Central memory CD8-positive, alpha-beta T cell (primary cell): ENCODE measurements around the gene ZNF488.

Experiments
- ATAC-seq: fragments of 150-1000 bp; cut with Tn5 transposase; replicated peaks from 2 replicates; pipeline ENCODE4 v1.10.0; 2022; ENCODE audit warnings: mild to moderate bottlenecking, moderate FRiP score, moderate number of reproducible peaks; ENCODE audit not compliant: poor library complexity, severe bottlenecking; ENCODE audit errors: extremely low read depth
- DNase-seq, 2 donors: peaks; one replicate each; pipeline ENCODE4 v3.0.0; 2021; ENCODE audit warnings: low spot score in 2 of 2
- H3K27ac Mint-ChIP-seq: one replicate; pipeline ENCODE4 v1.8.0; 2022; ENCODE audit warnings: low read depth, mild to moderate bottlenecking, moderate library complexity, mixed read lengths
- H3K27me3 Mint-ChIP-seq: one replicate; pipeline ENCODE4 v1.8.0; 2022; ENCODE audit warnings: mixed read lengths
- H3K36me3 Mint-ChIP-seq: one replicate; pipeline ENCODE4 v1.8.0; 2022; ENCODE audit warnings: mild to moderate bottlenecking, moderate library complexity, mixed read lengths; ENCODE audit not compliant: insufficient read depth
- H3K4me1 Mint-ChIP-seq: one replicate; pipeline ENCODE4 v1.8.0; 2022; ENCODE audit warnings: mixed read lengths
- H3K4me3 Mint-ChIP-seq: one replicate; pipeline ENCODE4 v1.8.0; 2022; ENCODE audit warnings: mild to moderate bottlenecking, moderate library complexity, mixed read lengths
- H3K9me3 Mint-ChIP-seq: one replicate; pipeline ENCODE4 v1.8.0; 2022; ENCODE audit warnings: mixed read lengths

The ZNF488 gene

GRCh38 chr10:47332371-47332770 lies 51.7 kb downstream of the ZNF488 start:
- Mint-ChIP-seq H3K9me3 (no peaks in the 10 kb centered on the region), H3K27ac (no peak overlapping the region), H3K36me3 (no peaks in the 10 kb centered on the region), H3K4me3 (no peak overlapping the region), H3K27me3 (peaks cover 30% of the 10 kb centered on the region), H3K4me1 (no peaks in the 10 kb centered on the region)
- DNase-seq (no peak), ATAC-seq (no peak)

GRCh38 chr10:47331954-47332353 lies 52.1 kb downstream of the ZNF488 start:
- DNase-seq (no peak), ATAC-seq (no peak)
- Mint-ChIP-seq H3K4me3 (no peak overlapping the region), H3K4me1 (no peaks in the 10 kb centered on the region), H3K27ac (no peak overlapping the region), H3K9me3 (no peaks in the 10 kb centered on the region), H3K36me3 (no peaks in the 10 kb centered on the region), H3K27me3 (peaks cover 30% of the 10 kb centered on the region)

GRCh38 chr10:47331491-47331890 lies 52.6 kb downstream of the ZNF488 start:
- no peaks in the 10 kb centered on the region for H3K9me3 Mint-ChIP-seq
- no peak overlapping the region for H3K4me3 Mint-ChIP-seq
- no peak overlapping the region for H3K27ac Mint-ChIP-seq
- DNase-seq (no peak), ATAC-seq (no peak)
- no peaks in the 10 kb centered on the region for H3K36me3 Mint-ChIP-seq
- H3K27me3 Mint-ChIP-seq = peaks cover 30% of the 10 kb centered on the region
- no peaks in the 10 kb centered on the region for H3K4me1 Mint-ChIP-seq

- Mint-ChIP-seq H3K9me3 (no peaks in the 10 kb centered on the region), H3K4me3 (no peak overlapping the region), H3K27ac (no peak overlapping the region), H3K27me3 (peaks cover 25% of the 10 kb centered on the region), H3K36me3 (no peaks in the 10 kb centered on the region), H3K4me1 (no peaks in the 10 kb centered on the region)
- no peak for DNase-seq
- no peak for ATAC-seq
These were observed 53.3 kb downstream of the ZNF488 start for GRCh38 chr10:47330804-47331203.

GRCh38 chr10:47330366-47330765 lies 53.7 kb downstream of the ZNF488 start:
- Mint-ChIP-seq H3K27me3 (peaks cover 21% of the 10 kb centered on the region), H3K27ac (no peak overlapping the region), H3K4me1 (no peaks in the 10 kb centered on the region), H3K4me3 (no peak overlapping the region), H3K36me3 (no peaks in the 10 kb centered on the region), H3K9me3 (no peaks in the 10 kb centered on the region)
- DNase-seq = no peak
- no peak for ATAC-seq

- no peaks in the 10 kb centered on the region for H3K36me3 Mint-ChIP-seq
- H3K9me3 Mint-ChIP-seq = no peaks in the 10 kb centered on the region
- ATAC-seq (no peak), DNase-seq (no peak)
- no peaks in the 10 kb centered on the region for H3K4me1 Mint-ChIP-seq
- peaks cover 17% of the 10 kb centered on the region for H3K27me3 Mint-ChIP-seq
- H3K4me3 Mint-ChIP-seq = no peak overlapping the region
- no peak overlapping the region for H3K27ac Mint-ChIP-seq
These were observed 54.2 kb downstream of the ZNF488 start for GRCh38 chr10:47329855-47330254.

- DNase-seq = no peak
- no peak for ATAC-seq
- H3K9me3 Mint-ChIP-seq = no peaks in the 10 kb centered on the region
- H3K27ac Mint-ChIP-seq = no peak overlapping the region
- no peaks in the 10 kb centered on the region for H3K4me1 Mint-ChIP-seq
- H3K36me3 Mint-ChIP-seq = no peaks in the 10 kb centered on the region
- H3K4me3 Mint-ChIP-seq = no peak overlapping the region
- H3K27me3 Mint-ChIP-seq = peaks cover 7% of the 10 kb centered on the region
These were observed 57.2 kb downstream of the ZNF488 start for GRCh38 chr10:47326927-47327330.

GRCh38 chr10:47326306-47326926 lies 57.7 kb downstream of the ZNF488 start:
- Mint-ChIP-seq H3K4me3 (no peak overlapping the region), H3K27me3 (peaks cover 10% of the 10 kb centered on the region), H3K9me3 (no peaks in the 10 kb centered on the region), H3K27ac (no peak overlapping the region), H3K4me1 (no peaks in the 10 kb centered on the region), H3K36me3 (no peaks in the 10 kb centered on the region)
- DNase-seq (no peak), ATAC-seq (no peak)

- Mint-ChIP-seq H3K36me3 (no peaks in the 10 kb centered on the region), H3K4me1 (no peaks in the 10 kb centered on the region), H3K9me3 (no peaks in the 10 kb centered on the region), H3K27ac (no peak overlapping the region), H3K27me3 (peaks cover 18% of the 10 kb centered on the region), H3K4me3 (no peak overlapping the region)
- ATAC-seq = no peak
- DNase-seq = no peak
These were observed 58.5 kb downstream of the ZNF488 start for GRCh38 chr10:47325303-47326291.

- H3K9me3 Mint-ChIP-seq = no peaks in the 10 kb centered on the region
- no peaks in the 10 kb centered on the region for H3K4me1 Mint-ChIP-seq
- H3K27me3 Mint-ChIP-seq = peaks cover 20% of the 10 kb centered on the region
- no peak overlapping the region for H3K4me3 Mint-ChIP-seq
- ATAC-seq = no peak
- H3K36me3 Mint-ChIP-seq = no peaks in the 10 kb centered on the region
- no peak overlapping the region for H3K27ac Mint-ChIP-seq
- DNase-seq = no peak
These were observed 60.3 kb downstream of the ZNF488 start for GRCh38 chr10:47323636-47324296.

- ATAC-seq (no peak), DNase-seq (no peak)
- Mint-ChIP-seq H3K27me3 (peaks cover 20% of the 10 kb centered on the region), H3K4me3 (no peak overlapping the region), H3K4me1 (no peaks in the 10 kb centered on the region), H3K36me3 (no peaks in the 10 kb centered on the region), H3K27ac (no peak overlapping the region), H3K9me3 (no peaks in the 10 kb centered on the region)
These were observed 61.0 kb downstream of the ZNF488 start for GRCh38 chr10:47323087-47323486.

GRCh38 chr10:47322300-47323061 lies 61.6 kb downstream of the ZNF488 start, which contains the start of gene GDF2:
GDF2 (plus strand) TSS chr10:47322454; CDS start chr10:47322669, 215 bp downstream.
- no peak for ATAC-seq
- no peaks in the 10 kb centered on the region for H3K36me3 Mint-ChIP-seq
- no peak for DNase-seq
- H3K27ac Mint-ChIP-seq = no peak within 1 kb of the TSS
- peaks cover 24% of the 10 kb centered on the region for H3K27me3 Mint-ChIP-seq
- H3K9me3 Mint-ChIP-seq = no peaks in the 10 kb centered on the region
- H3K4me1 Mint-ChIP-seq = no peaks in the 10 kb centered on the region
- no peak within 1 kb of the TSS for H3K4me3 Mint-ChIP-seq
